Erythroblast (primary cell): ENCODE data around the gene PLCL2.

Source experiments
- GATA1 ChIP-seq: IDR thresholded peaks from 2 replicates; pipeline ENCODE4 v1.6.1; 2011; ENCODE audit warnings: low read depth, mild to moderate bottlenecking, control low read depth, low read length, moderate library complexity
- POLR2A ChIP-seq: IDR thresholded peaks from 2 replicates; pipeline ENCODE4 v1.6.1; 2011; ENCODE audit warnings: mild to moderate bottlenecking, low read length

DNA sequence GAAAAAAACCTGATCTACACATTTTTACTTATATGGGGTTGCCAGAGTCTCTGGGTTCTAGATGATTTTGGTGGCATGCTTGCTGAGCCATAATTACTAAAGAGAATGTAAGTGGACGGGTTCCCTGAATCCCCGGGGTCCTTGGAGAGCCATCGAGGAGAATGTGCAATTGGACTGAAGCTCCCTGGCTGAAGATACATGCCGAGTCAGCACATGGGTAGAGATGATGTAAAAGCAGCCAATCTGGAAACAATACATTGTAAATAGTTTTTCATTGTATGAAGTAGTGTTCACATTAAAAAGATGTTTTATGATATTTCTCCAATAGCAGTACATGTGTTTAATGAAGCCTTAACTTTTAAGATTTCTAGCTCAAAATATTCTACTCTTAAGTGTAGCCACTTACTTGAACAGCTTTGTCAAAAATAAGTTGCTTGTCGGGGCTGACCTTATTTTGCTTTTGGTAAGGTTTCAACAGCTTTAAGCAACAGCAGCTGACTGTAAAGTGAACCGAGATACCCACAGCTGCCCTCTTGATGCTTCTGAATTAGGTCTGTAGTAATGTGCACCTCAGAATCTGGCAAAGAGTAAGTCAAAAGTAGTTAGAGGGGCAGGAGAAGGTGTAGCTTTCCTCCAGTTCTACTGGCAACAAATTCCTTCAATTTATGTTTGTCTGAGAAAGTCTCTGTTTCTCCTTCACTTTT lies 205.7 kb downstream of the PLCL2 start:
- no peak for TF ChIP-seq POLR2A
- TF ChIP-seq GATA1: no peak
